DMS 273 (cell line): Measurements from ENCODE around the gene PLCH2.
A peak's percentile ranks its signal among the peaks of the same experiment; 100 is the strongest.
"Not testable (repeated sequence)": the region's sequence is repeated elsewhere in the genome, so short reads cannot be mapped to it uniquely, and the experiment has no call there.

Experiments
- DNase-seq: peaks from one replicate; lab custom pipeline; 2025; ENCODE audit not compliant: unreplicated experiment; lab: John Stamatoyannopoulos, UW

The PLCH2 gene

GRCh38 chr1:2459102-2459753 is 16.9 kb upstream of the PLCH2 start:
- DNase-seq: not testable (repeated sequence)

- DNase-seq: peak; percentile 61
Observed at GRCh38 chr1:2459757-2460156, 16.3 kb upstream of the PLCH2 start.

DNA sequence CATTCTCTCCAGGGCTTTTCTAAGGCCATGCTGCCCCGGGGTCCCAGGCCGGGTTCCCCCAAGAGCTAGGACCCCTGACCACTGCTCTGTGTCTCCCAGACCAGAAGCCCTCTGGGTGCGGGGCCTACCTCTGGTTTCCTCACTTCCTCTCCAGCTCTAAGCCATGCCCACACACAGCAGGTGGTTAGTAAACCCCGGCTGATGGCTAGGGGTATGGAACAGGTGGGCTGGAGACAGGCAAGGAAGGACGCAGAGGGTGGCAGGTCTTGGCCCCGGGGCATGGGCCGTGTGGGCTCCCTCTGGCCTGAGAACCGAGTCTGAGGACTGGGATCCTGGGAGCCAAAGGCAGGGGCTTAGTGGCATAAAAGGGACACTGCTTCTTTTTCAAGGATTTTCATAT is 15.9 kb upstream of the PLCH2 start:
- DNase-seq: peak; percentile 43

DNA sequence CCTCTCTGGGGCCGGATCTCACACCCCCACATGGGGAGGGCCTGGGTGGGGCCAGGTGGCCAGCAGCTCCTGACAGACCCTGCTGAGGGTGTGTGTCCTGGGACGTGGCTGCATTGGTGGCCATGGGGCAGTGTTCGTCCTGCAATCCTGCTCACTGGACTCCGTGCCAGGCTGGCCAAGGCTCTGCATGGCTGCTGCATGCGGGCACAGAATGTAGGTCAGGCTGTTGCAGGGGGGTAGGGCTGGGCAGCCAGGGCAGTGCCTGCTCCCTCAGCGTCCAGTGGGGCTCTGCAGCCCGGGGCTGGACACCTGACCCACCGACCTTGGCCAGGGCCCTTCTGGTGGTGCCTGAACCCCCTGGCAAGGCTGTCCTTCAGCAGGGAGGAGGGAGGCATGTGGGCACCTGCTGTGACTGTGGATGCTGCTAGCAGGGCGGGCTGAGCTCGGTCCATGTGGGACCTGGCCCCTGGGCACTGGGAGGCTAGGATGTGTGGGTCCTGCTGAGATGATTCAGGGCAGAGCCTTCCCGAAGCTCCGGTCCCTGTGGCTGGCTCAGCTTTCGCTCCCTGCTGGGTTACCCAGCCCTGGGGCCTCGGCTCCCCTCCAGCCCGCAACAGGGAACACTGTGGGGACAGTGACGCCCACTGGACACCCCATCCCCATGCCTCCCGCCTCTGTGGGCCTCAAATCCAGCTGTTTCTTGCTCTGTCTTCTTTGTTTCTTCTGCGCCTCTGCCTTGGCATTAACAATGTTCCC is 14.9 kb upstream of the PLCH2 start:
- no peak for DNase-seq

DNA sequence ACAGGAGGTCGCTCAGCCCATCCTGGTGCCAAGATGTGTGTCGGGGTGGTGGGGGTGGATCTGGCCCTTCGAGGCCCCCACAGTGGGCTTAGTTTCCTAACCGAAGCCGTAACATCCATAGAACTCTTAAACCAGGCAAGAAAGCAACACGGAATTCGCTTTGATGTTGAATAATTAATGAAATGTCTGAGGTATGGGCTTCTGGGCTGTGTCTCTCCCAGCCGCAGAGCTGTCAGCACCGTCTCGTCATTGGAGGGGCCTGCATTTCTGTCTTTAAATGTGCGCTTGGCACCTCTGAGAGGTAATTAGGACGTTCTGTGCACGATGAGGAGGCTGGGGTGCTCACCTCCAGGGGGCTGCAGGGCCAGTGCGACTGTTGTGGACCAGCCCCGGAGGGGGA is 13.3 kb upstream of the PLCH2 start:
- DNase-seq: no peak

GRCh38 chr1:2463396-2463795 is 12.7 kb upstream of the PLCH2 start:
- peak; percentile 53 for DNase-seq

- no peak for DNase-seq
Observed at GRCh38 chr1:2465371-2466269, 10.5 kb upstream of the PLCH2 start.

DNA sequence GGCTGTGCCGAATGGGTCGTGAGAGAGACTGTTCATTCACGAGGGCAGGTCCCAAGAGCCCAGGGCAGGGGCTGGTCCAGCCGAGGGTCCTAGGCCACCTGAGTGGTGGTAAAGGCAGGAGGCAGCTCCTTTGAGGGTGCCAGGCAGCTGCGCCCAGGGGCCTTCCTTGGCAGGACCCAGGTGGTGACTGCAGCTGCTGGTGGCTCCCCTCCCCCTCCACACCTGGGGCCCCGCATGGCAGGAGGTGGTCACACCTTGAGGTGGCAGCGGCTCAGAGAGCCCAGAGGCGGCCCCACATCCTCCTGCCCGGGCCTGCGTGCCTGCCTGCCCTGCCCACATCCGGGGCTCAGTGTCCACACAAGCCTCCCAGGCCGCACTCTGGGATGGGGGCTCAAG is 9.8 kb upstream of the PLCH2 start:
- DNase-seq: no peak

DNA sequence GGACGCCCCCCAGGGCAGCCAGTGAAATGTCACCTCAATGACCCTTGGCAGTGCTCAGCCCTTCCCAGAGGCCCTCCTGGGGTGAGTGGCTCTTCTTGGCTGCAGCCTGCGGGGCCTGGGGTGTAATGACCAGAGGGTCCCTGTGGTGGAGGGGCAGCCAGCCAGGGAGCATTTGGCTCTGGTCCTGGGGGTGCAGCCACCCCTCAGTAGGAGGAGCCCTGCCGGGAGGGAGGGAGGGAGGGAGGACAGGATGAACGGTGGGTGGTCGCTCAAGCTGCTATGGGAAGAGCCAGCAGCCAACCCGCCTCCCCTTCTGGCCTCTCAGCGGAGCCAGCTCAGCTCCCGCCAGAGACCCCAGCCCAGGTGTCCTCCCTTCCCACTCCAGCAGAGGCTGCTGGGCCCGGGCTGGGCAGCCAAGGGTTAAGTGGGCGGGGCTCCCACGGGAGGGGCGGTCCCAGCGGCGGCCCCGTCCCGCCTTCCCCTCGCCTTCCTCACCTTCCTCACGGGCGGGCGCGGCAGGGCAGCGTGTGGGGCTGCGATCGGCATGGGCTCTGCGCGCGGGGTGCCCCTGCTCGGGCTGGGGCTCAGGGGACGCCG is 9.0 kb upstream of the PLCH2 start:
- DNase-seq: peak; percentile 66

DNA sequence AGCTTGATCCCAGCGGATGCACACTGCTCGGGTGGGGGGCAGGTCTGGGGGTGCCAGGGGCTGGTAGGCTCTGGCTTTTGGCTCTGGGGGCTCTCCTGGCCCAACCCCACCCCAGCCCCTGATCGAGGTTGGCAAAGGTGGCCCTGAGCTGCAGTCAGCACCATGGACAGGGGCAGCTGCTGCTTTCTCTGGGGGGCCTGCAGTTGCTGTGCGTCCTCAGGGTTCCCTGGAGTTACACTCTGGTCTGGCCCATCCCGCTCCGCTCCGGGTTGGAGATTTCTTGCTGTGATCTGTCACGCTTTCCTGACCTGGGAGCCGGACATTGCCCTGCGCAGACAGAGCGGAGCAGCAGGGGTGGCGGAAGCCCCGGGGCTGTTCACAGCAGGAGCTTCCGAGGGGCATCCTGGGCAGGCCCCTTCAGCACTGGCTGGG is 8.0 kb upstream of the PLCH2 start:
- DNase-seq: peak; percentile 66

- peak; percentile 39 for DNase-seq
Observed at GRCh38 chr1:2468540-2468939, 7.5 kb upstream of the PLCH2 start.

- DNase-seq: peak; percentile 73
Observed at GRCh38 chr1:2469103-2469940, 6.8 kb upstream of the PLCH2 start.

DNA sequence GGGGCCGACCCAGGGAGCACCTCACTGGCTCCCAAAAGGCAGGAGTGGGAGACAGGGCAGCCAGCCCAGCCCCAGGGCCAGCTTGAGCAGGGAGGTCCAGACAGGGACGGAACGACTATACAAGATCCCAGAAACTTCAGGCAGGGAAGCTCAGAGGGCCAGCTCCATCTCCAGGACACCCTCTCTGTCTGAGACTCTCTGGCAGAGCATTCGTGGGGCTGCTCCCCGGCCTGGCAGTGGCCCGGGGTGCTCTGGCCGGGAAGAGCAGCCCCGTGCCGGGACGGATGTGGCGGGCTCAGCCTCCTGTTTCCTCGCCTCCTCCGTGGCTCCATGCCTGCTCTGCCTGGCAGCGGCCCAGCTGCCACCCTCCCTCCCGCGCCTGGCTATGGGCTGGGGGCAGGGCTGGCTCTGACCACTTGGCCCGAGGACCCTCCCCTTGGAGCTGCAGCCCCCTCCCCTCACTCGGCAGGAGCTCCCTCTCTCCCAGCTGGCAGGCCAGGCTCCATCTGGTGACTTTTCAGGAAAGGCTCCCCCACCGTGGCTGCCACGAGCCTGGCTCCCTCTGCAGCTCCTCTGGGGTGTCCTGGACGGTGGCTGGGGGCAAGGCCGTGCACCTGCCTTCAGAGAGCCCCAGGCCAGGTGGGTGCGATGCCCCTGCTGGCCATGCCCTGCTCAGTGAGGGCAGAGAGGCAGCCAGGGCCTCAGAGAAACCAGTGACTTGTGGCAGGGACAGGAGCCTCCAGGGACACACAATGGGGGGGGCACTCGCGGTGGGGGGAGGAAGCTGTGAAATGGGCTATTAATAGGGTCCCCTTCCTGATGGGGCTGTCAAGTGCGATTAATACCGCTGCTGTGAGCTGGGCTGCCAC is 5.6 kb upstream of the PLCH2 start:
- DNase-seq: peak; percentile 93

- DNase-seq: no peak
Observed at GRCh38 chr1:2471159-2471471, 5.0 kb upstream of the PLCH2 start.

- DNase-seq: peak; percentile 59
Observed at GRCh38 chr1:2471587-2472001, 4.5 kb upstream of the PLCH2 start.

DNA sequence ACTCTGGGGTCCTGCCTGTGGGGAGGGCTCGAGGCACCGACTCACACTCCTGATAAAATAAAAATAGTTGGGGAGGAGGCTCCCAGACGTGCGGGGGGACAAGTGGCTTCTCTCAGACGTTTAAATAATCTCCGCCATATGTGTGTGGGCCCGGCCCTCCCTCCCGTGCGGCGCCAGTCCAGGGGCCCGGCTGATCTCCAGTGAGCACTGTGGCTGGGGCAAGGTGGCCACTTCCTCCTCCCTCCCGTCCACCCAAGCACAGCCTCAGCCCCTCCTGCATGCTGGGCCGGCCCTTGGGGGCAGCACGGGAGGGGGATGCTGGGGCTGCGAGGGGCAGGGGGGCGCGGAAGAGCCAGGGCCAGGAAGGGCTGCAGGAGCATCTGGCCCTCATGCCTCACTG is 4.0 kb upstream of the PLCH2 start:
- peak; percentile 68 for DNase-seq

DNA sequence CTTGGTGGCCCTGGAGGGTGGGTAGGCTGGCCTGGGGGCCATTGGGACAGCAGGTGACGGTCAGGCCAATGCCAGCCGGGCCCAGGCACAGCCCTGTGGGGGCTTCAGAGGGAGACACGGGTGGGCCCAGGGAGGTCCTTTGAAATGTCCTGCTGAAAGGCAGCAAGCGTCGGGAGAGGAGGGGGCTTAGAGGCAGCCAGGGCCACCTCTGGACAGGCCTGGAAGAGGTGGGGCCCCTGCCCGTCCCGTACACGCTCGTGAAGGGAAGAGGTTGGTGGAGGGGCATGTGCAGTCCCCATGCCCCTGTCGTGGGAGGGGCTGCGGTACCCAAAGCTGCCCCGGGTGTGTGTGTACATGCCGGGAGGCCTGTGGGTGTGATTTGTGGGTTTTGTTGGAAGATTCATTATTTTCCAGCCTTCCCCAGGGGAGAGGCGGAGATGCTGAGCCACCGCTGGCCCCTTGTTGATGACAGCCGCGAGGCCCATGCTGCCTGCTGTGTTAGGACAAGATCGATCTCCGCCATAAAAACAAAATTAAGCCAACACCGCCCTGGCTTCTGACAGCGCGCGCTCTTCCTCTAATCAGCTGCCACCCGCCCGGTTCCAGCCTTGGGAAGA is 3.4 kb upstream of the PLCH2 start:
- DNase-seq: no peak

DNA sequence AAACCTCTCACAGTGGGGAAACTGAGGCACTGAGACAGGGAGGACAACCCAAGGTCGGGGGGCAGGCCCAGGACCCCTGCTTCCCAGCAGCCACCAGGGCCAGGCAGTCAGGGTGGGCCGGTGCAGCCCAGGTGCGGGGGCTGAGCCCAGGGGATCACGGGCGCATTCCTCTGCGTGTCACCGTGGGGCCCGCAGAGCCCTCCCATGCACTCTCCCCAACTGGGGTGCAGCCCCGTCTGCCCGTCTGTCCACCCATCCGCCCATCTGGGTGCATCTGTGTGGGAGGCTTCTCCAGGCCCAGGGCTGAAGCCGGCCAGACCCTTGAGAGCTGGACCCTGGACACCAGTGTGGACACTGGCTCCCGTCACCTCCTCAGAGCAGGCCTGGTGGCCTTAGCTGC is 2.9 kb upstream of the PLCH2 start:
- DNase-seq: no peak
